ENCODE measurements around the gene KHDC4. TPM values are rescaled to one million over a fixed set of nuclear protein-coding genes. Genes with fewer than 3 reads are reported as not detected.
"Not testable (repeated sequence)": the region's sequence is repeated elsewhere in the genome, so short reads cannot be mapped to it uniquely, and the experiment has no call there.

Gene KHDC4
- total RNA-seq, 4 donors from 2014 or later, result 18.2 to 46.3 (median 26.3) TPM

DNA sequence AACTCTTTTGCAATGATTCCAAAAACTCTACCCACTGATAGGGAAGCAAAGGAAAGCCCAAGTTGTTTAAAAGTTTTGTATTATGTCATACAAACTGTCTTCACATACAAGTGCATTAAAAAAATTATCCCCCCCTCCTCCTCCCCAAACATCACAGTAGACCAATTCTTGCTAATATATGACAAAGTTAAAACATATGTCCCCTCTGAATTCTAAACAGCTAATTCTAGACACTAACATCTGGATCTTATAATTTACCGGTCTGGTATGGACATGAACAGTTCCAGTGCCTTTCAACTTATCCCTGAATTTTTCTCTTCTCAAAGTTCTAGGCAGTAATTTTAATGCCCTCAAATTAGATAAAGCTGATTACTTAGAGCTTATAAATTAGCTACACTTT is 36.5 kb downstream of the KHDC4 start:
- Histone ChIP-seq H3K36me3 (peaks cover 6 to 58% of the 10 kb centered on the region in 2 donors), H3K27ac (no peak overlapping the region), H3K4me3 (no peak overlapping the region), H3K9me3 (no peaks in the 10 kb centered on the region), H3K4me1 (peaks cover 4 to 9% of the 10 kb centered on the region in 2 donors), H3K27me3 (no peaks in the 10 kb centered on the region)
- DNase-seq (no peak), ATAC-seq (no peak)
- intact Hi-C loops (cut with DNase I; ENCODE audit: low total_unique reads) (no loop called here), in situ Hi-C loops (cut with MboI; ENCODE audit: low sequenced_read_pairs in 4 of 4) (no loop called here)
- TF ChIP-seq CTCF (IDR thresholded peaks at IDR 0.05 in 4 of 5, conservative IDR thresholded peaks at IDR 0.05 in 1 of 5) (no peak), POLR2A (IDR thresholded peaks at IDR 0.05) (no peak)

DNA sequence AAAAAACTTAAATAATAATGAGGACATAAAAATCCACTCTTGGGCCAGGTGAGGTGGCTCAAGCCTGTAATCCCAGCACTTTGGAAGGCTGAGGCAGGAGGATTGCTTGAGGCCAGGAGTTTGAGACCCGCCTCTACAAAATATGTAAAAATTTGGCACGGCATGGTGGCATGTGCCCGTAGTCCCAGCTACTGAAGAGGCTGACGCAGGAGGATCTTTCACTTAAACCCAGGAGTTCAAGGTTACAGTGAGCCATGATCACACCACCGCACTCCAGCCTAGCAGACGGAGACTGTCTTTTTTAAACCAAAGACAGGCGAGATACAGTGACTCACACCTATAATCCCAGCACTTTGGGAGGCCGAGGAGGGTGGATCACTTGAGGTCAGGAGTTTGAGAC is 37.7 kb downstream of the KHDC4 start:
- intact Hi-C loops (cut with DNase I; ENCODE audit: low total_unique reads); in situ Hi-C loops (cut with MboI; ENCODE audit: low sequenced_read_pairs in 4 of 4): not testable (repeated sequence)

DNA sequence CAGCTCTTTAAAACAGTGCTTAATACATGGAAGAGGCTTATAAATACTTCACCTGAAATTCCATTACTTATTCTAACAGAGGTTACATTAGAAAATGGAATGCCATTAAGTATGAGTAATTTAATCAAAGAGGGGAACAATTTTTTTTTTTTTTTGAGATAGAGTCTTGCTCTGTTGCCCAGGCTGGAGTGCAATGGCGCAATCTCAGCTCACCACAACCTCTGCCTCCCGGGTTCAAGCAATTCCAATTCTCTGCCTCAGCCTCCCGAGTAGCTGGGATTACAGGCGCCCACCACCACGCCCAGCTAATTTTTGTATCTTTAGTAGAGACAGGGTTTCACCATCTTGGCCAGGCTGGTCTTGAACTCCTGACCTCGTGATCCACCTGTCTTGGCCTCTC is 38.6 kb downstream of the KHDC4 start:
- H3K27ac ChIP-seq; H3K9me3 ChIP-seq; H3K4me1 ChIP-seq; intact Hi-C loops (cut with DNase I; ENCODE audit: low total_unique reads); H3K27me3 ChIP-seq; in situ Hi-C loops (cut with MboI; ENCODE audit: low sequenced_read_pairs in 4 of 4); H3K4me3 ChIP-seq; DNase-seq; ATAC-seq: not testable (repeated sequence)
- peaks cover 0 to 37% of the 10 kb centered on the region in 2 donors for H3K36me3 ChIP-seq

More for the DNA sequence above, 37.7 kb downstream of the KHDC4 start:
- ATAC-seq, H3K4me1 ChIP-seq, H3K4me3 ChIP-seq, H3K27me3 ChIP-seq, DNase-seq, H3K27ac ChIP-seq, H3K9me3 ChIP-seq: not testable (repeated sequence)
- H3K36me3 ChIP-seq, result peaks cover under 1 to 45% of the 10 kb centered on the region in 2 donors

- H3K36me3 ChIP-seq, result peaks cover 0 to 16% of the 10 kb centered on the region in 2 donors
- peak overlapping the region; percentile 68 to 78 (median 74) for H3K27ac ChIP-seq
- H3K4me3 ChIP-seq, result peak overlapping the region in 1 of 4 donors; percentile 9
- no peak for TF ChIP-seq CTCF (IDR thresholded peaks at IDR 0.05 in 4 of 5, conservative IDR thresholded peaks at IDR 0.05 in 1 of 5)
- no peak for TF ChIP-seq POLR2A (IDR thresholded peaks at IDR 0.05)
- H3K4me1 ChIP-seq, result peaks cover 6 to 9% of the 10 kb centered on the region in 2 donors
- intact Hi-C loops (cut with DNase I; ENCODE audit: low total_unique reads) (no loop called here), in situ Hi-C loops (cut with MboI; ENCODE audit: low sequenced_read_pairs in 4 of 4) (no loop called here)
- DNase-seq, result no peak
- ATAC-seq, result peak; percentile 73 to 86
- no peaks in the 10 kb centered on the region for H3K9me3 ChIP-seq
- no peaks in the 10 kb centered on the region for H3K27me3 ChIP-seq
Measured at GRCh38 chr1:155893389-155894142, 40.6 kb downstream of the KHDC4 start.

GRCh38 chr1:155892796-155893195 is 41.4 kb downstream of the KHDC4 start:
- Histone ChIP-seq H3K27ac (peak overlapping the region; percentile 68 to 78 (median 74)), H3K9me3 (no peaks in the 10 kb centered on the region), H3K4me3 (no peak overlapping the region), H3K36me3 (peaks cover 0 to 14% of the 10 kb centered on the region in 2 donors), H3K27me3 (no peaks in the 10 kb centered on the region), H3K4me1 (peaks cover 6 to 9% of the 10 kb centered on the region in 2 donors)
- TF ChIP-seq CTCF (IDR thresholded peaks at IDR 0.05 in 4 of 5, conservative IDR thresholded peaks at IDR 0.05 in 1 of 5) (no peak), POLR2A (IDR thresholded peaks at IDR 0.05) (no peak)
- intact Hi-C loops (cut with DNase I; ENCODE audit: low total_unique reads) (no loop called here), in situ Hi-C loops (cut with MboI; ENCODE audit: low sequenced_read_pairs in 4 of 4) (no loop called here)
- ATAC-seq (no peak), DNase-seq (no peak)
